ENCODE results near the gene ADAMTS2.

Gene ADAMTS2

GRCh38 chr5:179380211-179381035 lies 35.2 kb upstream of the ADAMTS2 start:
- Histone ChIP-seq H3K4me2 (ENCODE audit: insufficient read depth, low read length) (no peak overlapping the region), H3K36me3 (ENCODE audit: insufficient read depth, low read length) (no peaks in the 10 kb centered on the region), H3K27ac (ENCODE audit: low read length) (no peak overlapping the region), H2AFZ (ENCODE audit: low read depth, low read length) (no peak overlapping the region), H3K27me3 (ENCODE audit: insufficient read depth, low read length, poor library complexity) (no peaks in the 10 kb centered on the region), H3K4me1 (ENCODE audit: insufficient read depth, low read length) (no peaks in the 10 kb centered on the region), H4K20me1 (ENCODE audit: insufficient read depth, low read length) (no peaks in the 10 kb centered on the region), H3K79me2 (ENCODE audit: insufficient read depth, low read length) (no peaks in the 10 kb centered on the region), H3K9ac (ENCODE audit: low read depth, low read length) (no peak overlapping the region), H3K9me3 (ENCODE audit: insufficient read depth, low read length, severe bottlenecking) (no peaks in the 10 kb centered on the region), H3K4me3 (ENCODE audit: low read depth in 1 of 2, low read length in 2 of 2) (no peak overlapping the region)
- TF ChIP-seq EZH2 (IDR thresholded peaks at IDR 0.05; ENCODE audit: borderline replicate concordance, low read depth, low read length, severe bottlenecking) (no peak), CTCF (IDR thresholded peaks at IDR 0.05; ENCODE audit: borderline replicate concordance, extremely low read depth, low read length, poor library complexity, severe bottlenecking) (no peak)
- DNase-seq (no peak), ATAC-seq (ENCODE audit: insufficient read depth, low read depth) (no peak)

GRCh38 chr5:179379321-179379890 lies 34.1 kb upstream of the ADAMTS2 start:
- H3K36me3 ChIP-seq (ENCODE audit: insufficient read depth, low read length): no peaks in the 10 kb centered on the region
- no peak overlapping the region for H3K4me3 ChIP-seq (ENCODE audit: low read depth in 1 of 2, low read length in 2 of 2)
- TF ChIP-seq EZH2 (IDR thresholded peaks at IDR 0.05; ENCODE audit: borderline replicate concordance, low read depth, low read length, severe bottlenecking) (no peak), CTCF (IDR thresholded peaks at IDR 0.05; ENCODE audit: borderline replicate concordance, extremely low read depth, low read length, poor library complexity, severe bottlenecking) (no peak)
- no peaks in the 10 kb centered on the region for H3K27me3 ChIP-seq (ENCODE audit: insufficient read depth, low read length, poor library complexity)
- H3K79me2 ChIP-seq (ENCODE audit: insufficient read depth, low read length): no peaks in the 10 kb centered on the region
- ATAC-seq (ENCODE audit: insufficient read depth, low read depth) (no peak), DNase-seq (no peak)
- no peak overlapping the region for H3K27ac ChIP-seq (ENCODE audit: low read length)
- H3K9me3 ChIP-seq (ENCODE audit: insufficient read depth, low read length, severe bottlenecking): no peaks in the 10 kb centered on the region
- no peaks in the 10 kb centered on the region for H4K20me1 ChIP-seq (ENCODE audit: insufficient read depth, low read length)
- H3K4me1 ChIP-seq (ENCODE audit: insufficient read depth, low read length): no peaks in the 10 kb centered on the region
- no peak overlapping the region for H3K9ac ChIP-seq (ENCODE audit: low read depth, low read length)
- no peak overlapping the region for H3K4me2 ChIP-seq (ENCODE audit: insufficient read depth, low read length)
- H2AFZ ChIP-seq (ENCODE audit: low read depth, low read length): no peak overlapping the region

- H3K36me3 ChIP-seq (ENCODE audit: insufficient read depth, low read length): no peaks in the 10 kb centered on the region
- no peaks in the 10 kb centered on the region for H3K4me1 ChIP-seq (ENCODE audit: insufficient read depth, low read length)
- TF ChIP-seq EZH2 (IDR thresholded peaks at IDR 0.05; ENCODE audit: borderline replicate concordance, low read depth, low read length, severe bottlenecking) (no peak), CTCF (IDR thresholded peaks at IDR 0.05; ENCODE audit: borderline replicate concordance, extremely low read depth, low read length, poor library complexity, severe bottlenecking) (no peak)
- no peak overlapping the region for H3K27ac ChIP-seq (ENCODE audit: low read length)
- DNase-seq: no peak
- no peaks in the 10 kb centered on the region for H3K79me2 ChIP-seq (ENCODE audit: insufficient read depth, low read length)
- H4K20me1 ChIP-seq (ENCODE audit: insufficient read depth, low read length): no peaks in the 10 kb centered on the region
- H3K9ac ChIP-seq (ENCODE audit: low read depth, low read length): no peak overlapping the region
- no peak overlapping the region for H2AFZ ChIP-seq (ENCODE audit: low read depth, low read length)
- H3K9me3 ChIP-seq (ENCODE audit: insufficient read depth, low read length, severe bottlenecking): no peaks in the 10 kb centered on the region
- ATAC-seq (ENCODE audit: insufficient read depth, low read depth): no peak
- no peak overlapping the region for H3K4me2 ChIP-seq (ENCODE audit: insufficient read depth, low read length)
- no peaks in the 10 kb centered on the region for H3K27me3 ChIP-seq (ENCODE audit: insufficient read depth, low read length, poor library complexity)
- no peak overlapping the region for H3K4me3 ChIP-seq (ENCODE audit: low read depth in 1 of 2, low read length in 2 of 2)
Observed at GRCh38 chr5:179378441-179379271, 33.4 kb upstream of the ADAMTS2 start.

Measured in DND-41 (cell line).